Frontal cortex (tissue), 4 donors: ENCODE data around the gene GOSR1. TPM values are rescaled to one million over a fixed set of nuclear protein-coding genes. Genes with fewer than 3 reads are reported as not detected.
"Not testable (repeated sequence)": the region's sequence is repeated elsewhere in the genome, so short reads cannot be mapped to it uniquely, and the experiment has no call there.

Experiments used
- DNase-seq, 2 donors: peaks; one replicate each; pipeline ENCODE4 v3.0.0; 2012; ENCODE audit warnings: low spot score in 2 of 2
- FAIRE-seq: peaks from 2 replicates; lab custom pipeline; 2012; peaks lifted over from hg19 to GRCh38; lab: Jason Lieb, UNC
- total RNA-seq: library from RNA; depleted of rRNA; stranded (reverse); fragments of >200 nt; gene quantifications from one replicate; pipeline ENCODE4 v1.2.3, GENCODE V29; 2014
- donor health status: control.
- donor health status: control.
- donor health status: control.

GOSR1 gene
- total RNA-seq, 1 donor from 2014 or later, result 28.5 TPM

DNA sequence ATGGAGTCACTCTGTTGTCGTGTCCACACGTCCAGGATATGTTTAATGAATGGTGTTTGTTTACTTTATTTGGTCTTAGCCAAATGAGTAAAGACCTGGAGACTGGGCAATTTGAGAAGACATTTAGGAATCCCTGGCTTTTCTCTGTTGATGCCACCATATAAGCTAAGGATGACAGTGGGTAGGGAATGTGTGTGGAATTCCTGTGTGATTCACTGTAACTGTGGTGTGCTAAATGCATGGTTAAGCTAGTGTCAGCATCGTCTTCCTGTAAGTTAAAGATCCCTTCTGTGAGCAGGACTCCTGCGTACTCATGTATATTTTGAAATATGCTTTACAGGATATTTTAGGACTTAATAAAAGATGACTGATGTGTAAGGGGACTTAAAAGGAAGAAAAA is 26.4 kb downstream of the GOSR1 start:
- DNase-seq, result no peak
- no peak for FAIRE-seq

DNA sequence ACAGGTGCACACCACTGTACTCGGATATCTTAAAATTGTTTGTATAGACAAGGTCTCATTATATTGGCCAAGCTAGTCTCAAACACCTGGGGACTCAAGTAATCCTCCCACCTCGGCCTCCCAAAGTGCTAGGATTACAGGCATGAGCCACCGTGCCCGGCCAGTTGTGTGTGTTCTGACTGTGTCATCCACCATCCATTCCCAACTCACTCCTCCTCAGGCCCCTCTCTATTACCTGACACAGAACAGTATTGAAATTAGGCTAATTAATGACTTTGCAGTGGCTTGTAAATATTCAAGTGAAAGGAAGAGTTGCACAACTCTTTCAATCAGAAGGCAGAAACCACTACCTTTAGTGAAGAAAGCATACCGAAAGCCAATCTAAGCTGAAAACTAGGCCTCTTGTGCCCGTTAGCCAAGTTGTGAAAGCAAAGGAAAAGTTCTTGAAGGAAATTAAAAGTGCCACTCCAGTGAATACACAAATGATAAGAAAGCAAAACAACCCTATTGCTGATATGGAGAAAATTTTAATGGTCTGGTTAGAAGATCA is 28.7 kb downstream of the GOSR1 start:
- FAIRE-seq (no peak), DNase-seq (no peak)

DNA sequence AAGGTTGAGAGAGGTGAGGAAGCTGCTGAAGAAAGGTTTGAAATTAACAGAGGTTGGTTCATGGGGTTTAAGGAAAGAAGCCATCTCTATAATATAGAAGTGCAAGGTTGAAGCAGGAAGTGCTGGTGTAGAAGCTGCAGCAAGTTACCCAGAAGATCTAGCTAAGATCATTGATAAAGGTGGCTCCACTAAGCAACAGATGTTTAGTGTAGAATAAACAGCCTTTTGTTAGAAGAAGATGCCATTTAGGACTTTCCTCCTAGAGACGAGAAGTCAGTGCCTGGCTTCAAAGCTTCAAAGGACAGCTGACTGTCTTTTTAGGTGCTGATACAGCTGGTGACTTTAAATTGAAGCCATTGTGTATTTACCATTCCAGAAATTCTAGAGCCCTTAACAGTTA is 29.3 kb downstream of the GOSR1 start:
- no peak for FAIRE-seq
- DNase-seq, result no peak

DNA sequence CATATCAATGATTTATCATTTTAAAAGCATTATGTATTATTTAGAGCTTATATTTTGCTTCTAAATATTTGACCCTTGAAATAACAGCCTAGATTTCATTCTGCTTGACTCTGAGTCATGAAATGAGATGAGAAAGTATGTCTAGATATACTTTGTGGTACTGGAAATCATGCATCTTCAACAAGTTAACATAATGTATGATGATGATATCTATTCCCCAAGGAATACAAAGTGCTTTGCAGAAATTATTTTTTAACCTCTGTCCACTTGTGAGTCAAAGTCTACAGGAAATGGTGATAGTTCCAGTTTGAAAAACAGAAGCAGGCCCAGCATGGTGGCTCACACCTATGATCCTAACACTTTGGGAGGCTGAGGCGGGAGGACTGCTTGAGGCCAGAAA is 36.1 kb downstream of the GOSR1 start:
- DNase-seq (no peak), FAIRE-seq (no peak)

DNA sequence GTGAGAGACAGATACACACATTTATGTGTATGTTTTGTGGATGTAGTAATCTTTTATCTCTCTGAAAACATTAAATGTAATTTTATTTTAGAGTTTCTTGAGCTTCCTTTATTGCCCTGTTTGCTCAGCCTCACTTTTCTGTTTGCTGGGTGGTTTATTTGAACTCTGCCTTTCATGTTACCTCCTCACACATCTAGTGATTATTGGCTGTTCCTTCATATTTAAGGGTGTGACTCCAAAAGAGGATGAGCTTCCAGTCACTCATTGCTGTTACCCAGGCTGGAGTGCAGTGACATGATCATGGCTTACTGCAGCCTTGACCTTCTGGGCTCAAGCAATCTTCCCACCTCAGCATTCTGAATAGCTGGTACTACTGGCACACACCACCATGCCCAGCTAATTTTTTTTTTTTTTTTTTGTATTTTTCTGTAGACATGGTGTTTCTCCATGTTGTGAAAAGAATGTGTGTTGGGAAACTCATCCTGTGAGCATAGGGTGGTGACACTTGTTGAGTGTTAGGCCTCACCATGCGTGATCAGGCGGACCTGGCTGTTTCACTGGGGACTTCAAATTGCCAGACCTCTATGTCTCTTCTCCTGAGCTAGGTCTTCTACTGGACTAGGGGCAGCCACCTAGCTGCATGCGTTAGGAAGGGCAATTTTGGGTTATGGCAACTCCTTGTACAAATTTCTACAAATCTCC is 37.8 kb downstream of the GOSR1 start:
- DNase-seq (no peak), FAIRE-seq (no peak)

DNA sequence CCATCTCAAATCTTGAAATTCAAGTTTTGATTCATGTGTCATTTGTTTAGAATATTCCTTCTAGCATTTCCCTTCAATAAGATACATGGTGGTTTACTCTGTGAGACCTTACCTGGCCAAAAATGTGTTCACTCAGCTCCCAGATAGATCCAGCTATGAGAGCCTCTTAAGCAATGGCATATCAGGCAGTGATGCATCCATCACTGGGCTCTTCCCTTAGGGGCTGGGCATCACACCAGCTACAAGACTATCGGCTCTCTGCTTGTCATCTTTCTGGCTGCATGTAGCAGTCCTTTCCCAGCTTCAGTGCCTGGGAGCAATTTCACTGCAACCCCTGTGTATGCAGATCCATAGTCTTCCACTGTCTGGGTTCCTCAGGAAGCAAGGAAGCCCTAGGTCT is 40.6 kb downstream of the GOSR1 start:
- FAIRE-seq (no peak), DNase-seq (no peak)

DNA sequence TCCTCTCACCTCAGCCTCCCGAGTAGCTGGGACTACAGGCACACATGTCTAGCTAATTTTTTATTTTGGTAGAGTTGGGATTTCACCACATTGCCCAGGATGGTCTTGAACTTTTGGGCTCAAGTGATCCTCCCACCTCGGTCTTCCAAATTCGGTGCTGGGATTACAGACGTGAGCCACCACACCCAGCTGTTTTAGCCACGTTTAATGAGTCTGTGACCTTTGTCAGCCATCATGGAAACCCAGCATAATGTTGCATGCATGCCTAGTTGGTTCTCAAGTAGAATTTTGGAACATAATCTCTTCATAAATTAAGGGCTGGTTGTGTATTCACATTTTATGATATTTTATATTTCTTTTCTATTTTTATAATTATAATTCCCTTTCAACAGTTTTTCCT is 42.0 kb downstream of the GOSR1 start:
- DNase-seq (no peak), FAIRE-seq (no peak)

DNA sequence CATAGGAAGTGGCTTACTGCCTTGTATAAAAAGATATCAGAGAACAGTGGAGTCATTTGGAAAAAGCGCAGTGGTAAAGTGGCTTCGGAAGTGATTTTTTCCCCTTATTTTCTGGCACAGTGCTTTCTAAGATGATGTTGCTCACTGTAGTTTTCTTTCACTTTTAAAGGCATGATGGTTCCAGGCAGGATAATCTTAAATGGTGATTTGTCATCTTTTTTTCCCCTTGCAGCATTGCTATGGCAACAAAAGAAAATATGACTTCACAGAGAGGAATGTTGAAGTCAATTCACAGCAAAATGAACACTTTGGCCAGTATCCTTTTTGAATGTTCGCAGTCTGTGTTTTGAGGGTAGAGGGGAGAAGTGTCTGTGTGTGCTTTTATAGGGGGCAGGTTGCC is 42.5 kb downstream of the GOSR1 start:
- FAIRE-seq, result no peak
- no peak for DNase-seq

DNA sequence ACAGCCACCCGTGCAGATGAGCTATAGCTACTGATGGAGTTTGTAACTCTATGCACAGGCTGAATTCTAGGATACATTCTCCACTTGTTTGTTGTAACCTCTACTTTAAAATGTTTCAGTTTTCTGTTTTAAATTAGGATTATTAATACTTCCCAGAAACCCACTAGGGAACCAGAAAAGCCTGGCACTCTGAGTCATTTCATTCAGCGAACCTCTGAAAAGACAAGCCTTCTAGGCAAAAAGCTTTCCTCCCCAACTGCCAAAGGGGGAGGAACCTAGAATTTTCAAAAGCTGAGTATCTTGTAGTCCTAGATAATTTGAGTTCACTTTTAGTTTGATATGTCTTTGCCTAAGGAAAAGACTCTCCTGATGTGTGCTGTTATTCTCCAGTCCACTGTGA is 43.2 kb downstream of the GOSR1 start:
- DNase-seq (no peak), FAIRE-seq (no peak)

DNA sequence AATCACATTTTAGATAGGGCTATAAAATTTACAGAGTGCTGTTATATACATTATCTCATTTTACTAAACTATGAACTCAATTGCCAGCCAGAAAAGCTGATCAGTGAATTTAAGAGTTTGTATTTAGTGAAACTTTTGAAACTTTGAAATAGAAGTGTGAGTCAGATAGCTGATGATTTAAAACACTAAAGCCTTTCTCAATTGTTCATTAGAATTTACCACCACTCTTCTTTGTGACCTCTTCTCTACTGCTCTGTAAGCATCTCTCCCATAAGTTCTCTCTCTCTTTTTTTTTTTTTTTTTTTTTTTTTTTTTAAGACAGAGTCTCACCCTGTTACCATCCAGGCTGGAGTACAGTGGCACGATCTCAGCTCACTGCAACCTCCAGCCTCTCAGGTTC is 43.7 kb downstream of the GOSR1 start:
- DNase-seq, result no peak
- FAIRE-seq, result no peak

DNA sequence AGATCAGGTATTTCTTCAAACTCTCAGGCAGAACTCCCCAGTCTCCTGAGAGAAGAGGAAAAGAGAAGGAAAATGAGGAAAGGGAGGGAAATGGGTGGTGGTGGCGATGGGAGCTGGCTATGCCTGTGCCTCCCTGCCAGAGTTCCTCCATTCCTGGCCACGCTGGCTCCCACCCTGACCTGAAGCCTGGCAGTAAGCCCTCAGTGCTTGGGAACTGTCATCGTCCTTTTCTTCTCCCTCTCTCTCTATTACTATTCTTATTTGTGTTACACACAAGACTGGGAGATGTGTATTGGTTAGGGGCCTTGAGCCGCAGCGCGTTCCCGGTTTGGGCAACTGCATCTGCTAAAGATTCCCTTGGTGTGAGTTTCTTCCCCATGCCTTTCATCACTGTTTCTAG is 44.6 kb downstream of the GOSR1 start:
- DNase-seq (no peak), FAIRE-seq (no peak)

DNA sequence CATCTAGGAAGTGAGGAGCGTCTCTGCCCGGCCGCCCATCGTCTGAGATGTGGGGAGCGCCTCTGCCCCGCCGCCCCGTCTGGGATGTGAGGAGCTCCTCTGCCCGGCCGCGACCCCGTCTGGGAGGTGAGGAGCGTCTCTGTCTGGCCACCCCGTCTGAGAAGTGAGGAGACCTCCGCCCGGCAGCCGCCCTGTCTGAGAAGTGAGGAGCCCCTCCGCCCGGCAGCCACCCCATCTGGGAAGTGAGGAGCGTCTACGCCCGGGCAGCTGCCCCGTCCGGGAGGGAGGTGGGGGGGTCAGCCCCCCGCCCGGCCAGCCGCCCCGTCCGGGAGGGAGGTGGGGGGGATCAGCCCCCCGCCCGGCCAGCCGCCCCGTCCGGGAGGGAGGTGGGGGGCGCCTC is 46.0 kb downstream of the GOSR1 start:
- FAIRE-seq, DNase-seq: not testable (repeated sequence)

DNA sequence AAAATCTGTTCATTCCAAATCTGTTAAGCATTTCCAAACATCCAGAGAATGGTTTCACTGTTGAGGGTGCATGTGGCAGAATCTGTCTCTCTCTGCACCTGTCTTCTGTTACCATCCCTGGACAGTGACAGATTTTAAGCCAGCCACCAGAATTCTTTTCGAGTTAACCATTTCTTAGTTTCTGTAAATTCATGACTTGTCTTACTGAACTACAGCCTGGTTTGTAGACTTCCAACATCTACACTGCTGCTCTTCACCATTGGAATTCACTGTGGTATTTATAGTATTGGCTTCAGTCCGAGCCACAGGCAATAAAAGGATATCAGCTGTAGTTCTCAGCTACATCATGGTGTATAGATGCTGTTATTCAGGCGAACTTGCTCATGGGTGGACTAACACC is 47.6 kb downstream of the GOSR1 start:
- DNase-seq (no peak), FAIRE-seq (no peak)

DNA sequence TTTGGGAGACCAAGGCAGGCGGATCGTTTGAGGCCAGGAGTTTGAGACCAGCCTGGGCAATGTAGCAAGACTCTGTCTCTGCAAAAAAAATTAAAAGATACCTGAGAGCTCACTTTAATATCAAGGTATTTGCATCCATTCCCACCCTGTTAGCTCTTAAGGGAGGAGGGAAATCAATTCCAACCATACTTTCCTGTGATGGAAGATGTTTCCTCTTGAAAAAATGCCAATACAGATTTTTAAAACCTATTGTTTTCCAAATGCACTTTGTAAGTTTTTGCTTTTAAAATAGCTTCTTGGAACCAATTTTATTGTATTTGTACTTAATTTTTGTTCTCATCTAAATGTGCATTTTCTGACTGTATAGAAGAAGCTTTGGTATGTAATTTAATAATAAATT is 49.2 kb downstream of the GOSR1 start:
- no peak for FAIRE-seq

DNA sequence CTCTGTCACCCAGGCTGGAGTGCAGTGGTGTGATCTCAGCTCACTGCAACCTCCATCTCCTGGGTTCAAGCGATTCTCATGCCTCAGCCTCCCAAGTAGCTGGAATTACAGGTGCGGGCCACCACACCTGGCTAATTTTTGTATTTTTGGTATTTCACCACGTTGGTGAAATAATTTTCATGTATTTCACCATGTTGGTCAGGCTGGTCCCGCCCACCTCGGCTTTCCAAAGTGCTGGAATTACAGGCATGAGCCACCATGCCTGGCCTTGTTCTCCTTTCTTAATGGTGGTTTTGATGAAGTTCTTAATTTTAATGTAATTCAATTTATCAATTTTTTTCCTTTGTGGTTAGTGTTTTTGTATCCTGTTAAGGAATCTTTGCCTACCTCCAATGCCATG is 51.5 kb downstream of the GOSR1 start:
- DNase-seq, FAIRE-seq: not testable (repeated sequence)

More for the DNA sequence above, 49.2 kb downstream of the GOSR1 start:
- no peak for DNase-seq

DNA sequence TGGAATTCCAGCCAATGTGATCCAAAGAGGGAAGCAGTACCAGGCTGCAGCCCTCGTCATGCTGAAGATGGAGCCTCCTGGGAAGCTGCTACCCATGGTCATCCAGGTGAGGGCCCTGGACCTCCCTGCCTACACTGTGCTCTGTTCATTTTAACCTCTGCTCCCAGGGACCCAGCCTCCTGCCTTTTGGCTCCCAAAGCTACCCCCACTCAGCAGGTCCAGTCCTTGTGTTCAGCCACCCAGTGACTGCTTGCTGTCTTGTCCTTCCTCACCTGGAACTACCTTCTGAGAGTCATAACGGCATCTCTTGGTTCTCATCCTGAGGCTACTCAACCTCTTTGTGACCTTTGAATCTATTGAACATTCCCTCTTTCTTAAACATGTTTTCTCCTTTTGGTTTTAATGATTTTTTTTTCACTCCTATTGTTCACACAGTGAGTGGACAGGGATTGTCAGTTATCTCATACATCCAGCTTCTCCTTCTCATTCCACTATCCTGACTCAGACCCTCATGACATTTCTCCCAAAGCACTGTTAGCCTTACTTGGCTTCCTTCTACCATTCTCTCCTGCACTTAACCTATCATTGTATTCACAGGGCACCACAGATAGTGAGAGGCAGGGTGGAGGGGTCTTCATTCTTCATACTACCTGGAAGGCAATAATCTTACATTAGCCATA is 53.3 kb downstream of the GOSR1 start:
- FAIRE-seq (no peak), DNase-seq (no peak)

DNA sequence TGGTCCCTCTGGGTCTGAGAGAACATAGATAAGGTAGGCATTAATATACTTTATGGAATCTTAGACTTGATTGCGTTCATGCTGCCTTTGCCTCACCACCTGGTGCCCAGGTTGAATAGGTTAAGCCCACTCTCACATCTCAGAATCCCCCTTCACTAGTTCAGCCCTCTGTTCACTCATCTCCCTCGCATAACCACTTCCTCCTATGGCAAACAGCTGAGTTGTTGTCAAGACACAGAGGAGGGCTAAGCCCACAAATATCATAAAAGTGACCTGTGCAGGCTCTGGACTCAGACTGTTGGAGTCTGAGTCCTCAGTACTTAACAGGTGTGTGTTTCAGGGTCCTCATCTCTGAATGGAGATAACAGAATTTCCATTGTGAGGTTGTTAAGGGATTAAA is 55.7 kb downstream of the GOSR1 start:
- DNase-seq (no peak), FAIRE-seq (no peak)

DNA sequence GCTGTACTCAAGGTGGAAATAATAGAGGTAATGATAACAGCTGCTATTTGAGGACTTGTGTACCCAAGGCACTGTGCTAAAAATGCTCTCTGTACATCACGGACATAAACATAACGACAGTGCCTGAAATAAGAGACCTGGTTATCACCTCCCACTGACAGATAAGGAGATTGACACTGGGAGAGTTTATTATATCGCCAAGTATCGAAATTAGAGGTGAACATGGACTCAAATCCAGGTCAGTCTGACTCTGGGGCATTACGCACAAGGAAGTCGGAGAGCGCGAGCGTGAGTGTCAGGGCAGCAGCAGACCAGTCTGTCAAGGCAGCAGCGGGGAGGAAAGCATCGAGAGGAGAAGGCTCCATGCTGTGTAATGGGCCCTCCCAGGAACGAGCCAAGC is 57.1 kb downstream of the GOSR1 start:
- DNase-seq (no peak), FAIRE-seq (no peak)

DNA sequence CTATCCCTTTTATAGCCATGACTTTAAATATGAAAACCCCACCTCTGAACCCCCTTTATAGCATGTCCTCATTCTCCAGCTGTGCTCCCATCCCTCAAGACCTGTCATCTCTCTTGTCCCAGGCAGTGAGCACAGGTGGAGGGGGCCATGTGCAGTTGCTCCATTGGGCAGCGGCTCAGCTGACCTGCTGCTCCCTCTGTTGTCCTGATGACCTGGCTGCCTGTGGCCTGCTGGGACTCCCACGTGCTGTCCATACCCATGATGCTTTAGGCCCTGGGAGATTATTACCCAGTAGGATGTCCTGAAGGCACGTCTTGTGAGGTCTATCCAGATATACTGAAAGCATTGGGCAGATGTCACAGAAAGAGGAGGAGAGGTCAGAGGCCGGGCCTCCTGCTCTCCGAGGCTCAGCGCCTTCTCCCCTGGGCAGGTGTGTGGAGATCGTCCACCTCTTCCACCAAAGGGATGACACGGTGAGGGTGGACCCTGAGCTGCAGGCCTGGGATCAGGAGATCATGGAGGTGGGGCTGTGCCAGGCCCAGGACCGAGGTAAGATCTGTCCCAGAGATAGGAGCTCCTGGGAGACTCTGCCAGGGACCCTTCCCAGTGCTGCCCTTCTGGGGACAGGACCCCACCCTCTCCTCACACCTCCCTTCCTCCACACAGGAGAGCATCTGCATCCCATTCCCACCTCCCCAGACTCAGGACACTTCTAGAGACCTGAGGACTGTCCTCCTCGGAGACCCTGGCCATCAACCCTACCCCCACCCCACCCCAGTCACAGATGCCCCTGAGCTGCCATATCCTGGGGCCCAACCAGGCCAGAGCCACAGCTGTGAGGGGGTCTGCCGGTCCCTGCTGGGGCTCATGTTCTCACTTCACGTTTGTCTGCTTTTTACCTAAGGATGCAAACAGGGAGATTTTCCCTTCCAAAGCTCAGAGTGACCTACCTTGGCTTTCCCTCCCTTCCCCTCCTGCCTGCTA is 58.0 kb downstream of the GOSR1 start:
- DNase-seq (no peak), FAIRE-seq (no peak)

DNA sequence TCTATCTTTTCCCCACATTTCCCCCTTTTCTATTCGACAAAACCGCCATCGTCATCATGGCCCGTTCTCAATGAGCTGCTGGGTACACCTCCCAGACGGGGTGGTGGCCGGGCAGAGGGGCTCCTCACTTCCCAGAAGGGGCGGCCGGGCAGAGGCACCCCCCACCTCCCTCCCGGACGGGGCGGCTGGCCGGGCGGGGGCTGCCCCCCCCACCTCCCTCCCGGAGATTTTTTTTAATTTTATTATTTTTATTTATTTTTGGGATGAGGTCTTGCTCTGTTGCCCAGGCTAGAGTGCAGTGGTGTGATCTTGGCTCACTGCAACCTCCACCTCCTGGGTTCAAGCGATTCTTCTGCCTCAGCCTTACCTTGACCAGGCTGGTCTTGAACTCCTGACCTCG is 59.6 kb downstream of the GOSR1 start:
- not testable (repeated sequence) for FAIRE-seq, DNase-seq
